GM23338 (cell line): Measurements from ENCODE around the gene ROBO1. TPM values are rescaled to one million over a fixed set of nuclear protein-coding genes. Genes with fewer than 3 reads are reported as not detected.

Experiments used
- ATAC-seq: fragments of 200-7000 bp; cut with Tn5 transposase; 3 replicates; pipeline ENCODE4 v1.9.1; 2020
- DNase-seq: peaks from one replicate; pipeline ENCODE4 v3.0.0-alpha.2; 2015; ENCODE audit warnings: low spot score
- H2AFZ ChIP-seq: fragments of 200-600 bp; sonication (generic); 2 replicates; pipeline ENCODE4 v1.8.0; 2016; ENCODE audit warnings: antibody characterized with exemption, mild to moderate bottlenecking, moderate library complexity
- H3F3A ChIP-seq: fragments of 200-600 bp; sonication (generic); replicated peaks from 2 replicates; pipeline ENCODE4 v1.8.0; 2017; ENCODE audit warnings: antibody characterized with exemption, mixed run types, low read depth
- H3K27ac ChIP-seq: fragments of 200-600 bp; sonication (generic); 2 replicates; pipeline ENCODE4 v1.6.1; 2016; ENCODE audit warnings: low read depth
- H3K27me3 ChIP-seq: fragments of 200-600 bp; sonication (generic); 2 replicates; pipeline ENCODE4 v1.8.0; 2016; ENCODE audit warnings: mild to moderate bottlenecking, mixed run types, moderate library complexity; ENCODE audit not compliant: insufficient read depth
- H3K36me3 ChIP-seq: fragments of 200-600 bp; sonication (generic); 2 replicates; pipeline ENCODE4 v1.8.0; 2016; ENCODE audit warnings: mild to moderate bottlenecking; ENCODE audit not compliant: insufficient read depth
- H3K4me1 ChIP-seq: fragments of 200-600 bp; sonication (generic); 2 replicates; pipeline ENCODE4 v1.8.0; 2016; ENCODE audit warnings: mild to moderate bottlenecking, moderate library complexity; ENCODE audit not compliant: insufficient read depth
- H3K4me2 ChIP-seq: fragments of 200-600 bp; sonication (generic); 2 replicates; pipeline ENCODE4 v1.7.1; 2017; ENCODE audit warnings: mixed run types
- H3K4me3 ChIP-seq: fragments of 200-600 bp; sonication (generic); 2 replicates; pipeline ENCODE4 v1.6.1; 2016; ENCODE audit warnings: mixed run types
- H3K79me2 ChIP-seq: fragments of 200-600 bp; sonication (generic); replicated peaks from 2 replicates; pipeline ENCODE4 v1.8.0; 2017; ENCODE audit warnings: mild to moderate bottlenecking; ENCODE audit not compliant: insufficient read depth
- H3K9me2 ChIP-seq: fragments of 200-600 bp; sonication (generic); 2 replicates; pipeline ENCODE4 v1.8.0; 2017; ENCODE audit not compliant: insufficient read depth
- H4K20me1 ChIP-seq: fragments of 200-600 bp; sonication (generic); replicated peaks from 2 replicates; pipeline ENCODE4 v1.8.0; 2017; ENCODE audit warnings: mild to moderate bottlenecking; ENCODE audit not compliant: insufficient read depth
- H3K27ac Mint-ChIP-seq: 2 replicates; pipeline ENCODE4 v1.8.0; 2020; ENCODE audit warnings: inconsistent platforms, mild to moderate bottlenecking, moderate library complexity, mixed read lengths
- H3K27me3 Mint-ChIP-seq: 3 replicates; pipeline ENCODE4 v1.8.0; 2022; ENCODE audit warnings: low read depth, mild to moderate bottlenecking, moderate library complexity, mixed read lengths, inconsistent platforms; ENCODE audit not compliant: insufficient read depth, poor library complexity
- H3K36me3 Mint-ChIP-seq: 3 replicates; pipeline ENCODE4 v1.8.0; 2021; ENCODE audit warnings: low read depth, mild to moderate bottlenecking, inconsistent platforms, moderate library complexity, mixed read lengths
- H3K4me1 Mint-ChIP-seq: 3 replicates; pipeline ENCODE4 v1.8.0; 2020; ENCODE audit warnings: mild to moderate bottlenecking, inconsistent platforms, mixed read lengths
- H3K4me3 Mint-ChIP-seq: 3 replicates; pipeline ENCODE4 v1.8.0; 2021; ENCODE audit warnings: moderate library complexity, mild to moderate bottlenecking, inconsistent platforms, mixed read lengths
- H3K9me3 Mint-ChIP-seq: 3 replicates; pipeline ENCODE4 v1.8.0; 2020; ENCODE audit warnings: moderate library complexity, mild to moderate bottlenecking, inconsistent platforms, mixed read lengths
- CREB1 ChIP-seq: fragments of 250-450 bp; sonication (Bioruptor Pico); IDR thresholded peaks from 2 replicates; pipeline ENCODE4 v1.5.0; 2020; ENCODE audit warnings: low read depth, mild to moderate bottlenecking, moderate library complexity
- EZH2 ChIP-seq: fragments of 200-600 bp; sonication (generic); IDR thresholded peaks from one replicate; pipeline ENCODE4 v1.8.0; 2017; ENCODE audit warnings: antibody characterized with exemption, mild to moderate bottlenecking, low read depth; ENCODE audit not compliant: unreplicated experiment
- EZH2phosphoT487 ChIP-seq: fragments of 200-600 bp; sonication (generic); IDR thresholded peaks from one replicate; pipeline ENCODE4 v1.8.1; 2018; ENCODE audit warnings: antibody characterized with exemption; ENCODE audit not compliant: unreplicated experiment
- JUNB ChIP-seq: IDR thresholded peaks from one replicate; pipeline ENCODE4 v1.6.1; 2016; ENCODE audit warnings: antibody characterized with exemption; ENCODE audit not compliant: unreplicated experiment
- NANOG ChIP-seq: IDR thresholded peaks from 2 replicates; pipeline ENCODE4 v1.6.1; 2016; ENCODE audit warnings: antibody characterized with exemption, borderline replicate concordance
- POLR2AphosphoS5 ChIP-seq: IDR thresholded peaks from 2 replicates; pipeline ENCODE4 v1.6.1; 2016; ENCODE audit warnings: antibody characterized with exemption, low read depth
- STAT1 ChIP-seq: IDR thresholded peaks from one replicate; pipeline ENCODE4 v1.6.1; 2016; ENCODE audit warnings: antibody characterized with exemption; ENCODE audit not compliant: unreplicated experiment
- ZNF114 ChIP-seq: fragments of 250-450 bp; sonication (Bioruptor Pico); IDR thresholded peaks from 2 replicates; pipeline ENCODE4 v1.5.0; 2020; ENCODE audit warnings: mild to moderate bottlenecking, moderate library complexity
- ZNF331 ChIP-seq: fragments of 250-450 bp; sonication (Bioruptor Pico); IDR thresholded peaks from 2 replicates; pipeline ENCODE4 v1.5.0; 2020; ENCODE audit warnings: low read depth, mild to moderate bottlenecking, moderate library complexity
- polyA plus RNA-seq: library from polyadenylated mRNA; unstranded; fragments of >200 nt; fragmentation: Nextera tagmentation; extraction: Ambion mirVana; gene quantifications from 2 replicates; pipeline ENCODE4 v1.2.1, GENCODE V29; 2016
- total RNA-seq: library from RNA; depleted of rRNA; stranded (reverse); fragments of >200 nt; shearing (Covaris generic); gene quantifications from 2 replicates; pipeline ENCODE4 v1.2.3, GENCODE V29; 2014
- TF ChIP-seq, protein P1 (sequence below), 2 experiments: fragments of 200-600 bp in 1 of 2; sonication (generic) in 1 of 2; conservative IDR thresholded peaks; 2 replicates each; pipeline versions ENCODE4 v1.5.1 to v1.6.1; 2016 to 2017; ENCODE audit warnings: antibody characterized with exemption in 2 of 2, low read depth in 2 of 2, mild to moderate bottlenecking in 2 of 2, moderate library complexity in 1 of 2
- TF ChIP-seq, protein P2 (sequence below): fragments of 250-450 bp; sonication (Bioruptor Pico); IDR thresholded peaks from 2 replicates; pipeline ENCODE4 v1.5.0; 2020; ENCODE audit warnings: mild to moderate bottlenecking, moderate library complexity
- TF ChIP-seq, protein P3 (sequence below): IDR thresholded peaks from 2 replicates; pipeline ENCODE4 v1.6.1; 2016; ENCODE audit warnings: antibody characterized with exemption
- TF ChIP-seq, protein P4 (sequence below): IDR thresholded peaks from one replicate; pipeline ENCODE4 v1.6.1; 2018; ENCODE audit warnings: antibody characterized with exemption; ENCODE audit not compliant: unreplicated experiment

ROBO1 gene
- total and polyA plus RNA-seq, 2 experiments from 2014 or later, result 19.2 to 78.3 TPM

DNA sequence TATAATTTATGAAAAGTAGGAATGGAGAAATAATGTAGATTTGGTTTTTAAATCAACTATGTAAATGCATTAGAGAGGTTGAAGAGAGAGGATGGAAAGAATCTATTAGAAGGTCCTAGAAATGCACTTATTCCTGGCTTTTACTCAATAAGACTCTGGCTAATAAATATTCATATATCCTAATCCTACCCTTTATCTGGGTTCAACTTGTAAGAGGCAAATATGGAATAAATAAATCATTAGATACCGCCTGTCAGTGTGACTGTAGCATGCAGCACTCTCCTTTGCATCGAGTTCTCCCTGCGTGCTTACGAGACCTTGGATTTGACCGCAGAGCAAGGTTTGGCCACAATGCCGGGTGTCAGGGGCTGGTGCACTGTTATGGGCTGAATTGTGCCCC lies 1156.5 kb downstream of the ROBO1 start:
- DNase-seq (no peak), ATAC-seq (no peak)
- no peaks in the 10 kb centered on the region for H3K9me2 ChIP-seq
- H3K79me2 ChIP-seq, result no peaks in the 10 kb centered on the region
- no peaks in the 10 kb centered on the region for H3F3A ChIP-seq
- TF ChIP-seq ZNF331 (CRISPR knock-in tag), result no peak
- TF ChIP-seq ZNF114, result no peak
- TF ChIP-seq NANOG, result no peak
- TF ChIP-seq EZH2phosphoT487, result no peak
- TF ChIP-seq CREB1 (CRISPR knock-in tag), result no peak
- no peak for TF ChIP-seq POLR2AphosphoS5
- TF ChIP-seq, protein P1, sequence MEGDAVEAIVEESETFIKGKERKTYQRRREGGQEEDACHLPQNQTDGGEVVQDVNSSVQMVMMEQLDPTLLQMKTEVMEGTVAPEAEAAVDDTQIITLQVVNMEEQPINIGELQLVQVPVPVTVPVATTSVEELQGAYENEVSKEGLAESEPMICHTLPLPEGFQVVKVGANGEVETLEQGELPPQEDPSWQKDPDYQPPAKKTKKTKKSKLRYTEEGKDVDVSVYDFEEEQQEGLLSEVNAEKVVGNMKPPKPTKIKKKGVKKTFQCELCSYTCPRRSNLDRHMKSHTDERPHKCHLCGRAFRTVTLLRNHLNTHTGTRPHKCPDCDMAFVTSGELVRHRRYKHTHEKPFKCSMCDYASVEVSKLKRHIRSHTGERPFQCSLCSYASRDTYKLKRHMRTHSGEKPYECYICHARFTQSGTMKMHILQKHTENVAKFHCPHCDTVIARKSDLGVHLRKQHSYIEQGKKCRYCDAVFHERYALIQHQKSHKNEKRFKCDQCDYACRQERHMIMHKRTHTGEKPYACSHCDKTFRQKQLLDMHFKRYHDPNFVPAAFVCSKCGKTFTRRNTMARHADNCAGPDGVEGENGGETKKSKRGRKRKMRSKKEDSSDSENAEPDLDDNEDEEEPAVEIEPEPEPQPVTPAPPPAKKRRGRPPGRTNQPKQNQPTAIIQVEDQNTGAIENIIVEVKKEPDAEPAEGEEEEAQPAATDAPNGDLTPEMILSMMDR (conservative IDR thresholded peaks at IDR 0.05; ENCODE audit: low read depth in 2 of 2), result no peak
- no peak for TF ChIP-seq EZH2
- TF ChIP-seq, protein P2, sequence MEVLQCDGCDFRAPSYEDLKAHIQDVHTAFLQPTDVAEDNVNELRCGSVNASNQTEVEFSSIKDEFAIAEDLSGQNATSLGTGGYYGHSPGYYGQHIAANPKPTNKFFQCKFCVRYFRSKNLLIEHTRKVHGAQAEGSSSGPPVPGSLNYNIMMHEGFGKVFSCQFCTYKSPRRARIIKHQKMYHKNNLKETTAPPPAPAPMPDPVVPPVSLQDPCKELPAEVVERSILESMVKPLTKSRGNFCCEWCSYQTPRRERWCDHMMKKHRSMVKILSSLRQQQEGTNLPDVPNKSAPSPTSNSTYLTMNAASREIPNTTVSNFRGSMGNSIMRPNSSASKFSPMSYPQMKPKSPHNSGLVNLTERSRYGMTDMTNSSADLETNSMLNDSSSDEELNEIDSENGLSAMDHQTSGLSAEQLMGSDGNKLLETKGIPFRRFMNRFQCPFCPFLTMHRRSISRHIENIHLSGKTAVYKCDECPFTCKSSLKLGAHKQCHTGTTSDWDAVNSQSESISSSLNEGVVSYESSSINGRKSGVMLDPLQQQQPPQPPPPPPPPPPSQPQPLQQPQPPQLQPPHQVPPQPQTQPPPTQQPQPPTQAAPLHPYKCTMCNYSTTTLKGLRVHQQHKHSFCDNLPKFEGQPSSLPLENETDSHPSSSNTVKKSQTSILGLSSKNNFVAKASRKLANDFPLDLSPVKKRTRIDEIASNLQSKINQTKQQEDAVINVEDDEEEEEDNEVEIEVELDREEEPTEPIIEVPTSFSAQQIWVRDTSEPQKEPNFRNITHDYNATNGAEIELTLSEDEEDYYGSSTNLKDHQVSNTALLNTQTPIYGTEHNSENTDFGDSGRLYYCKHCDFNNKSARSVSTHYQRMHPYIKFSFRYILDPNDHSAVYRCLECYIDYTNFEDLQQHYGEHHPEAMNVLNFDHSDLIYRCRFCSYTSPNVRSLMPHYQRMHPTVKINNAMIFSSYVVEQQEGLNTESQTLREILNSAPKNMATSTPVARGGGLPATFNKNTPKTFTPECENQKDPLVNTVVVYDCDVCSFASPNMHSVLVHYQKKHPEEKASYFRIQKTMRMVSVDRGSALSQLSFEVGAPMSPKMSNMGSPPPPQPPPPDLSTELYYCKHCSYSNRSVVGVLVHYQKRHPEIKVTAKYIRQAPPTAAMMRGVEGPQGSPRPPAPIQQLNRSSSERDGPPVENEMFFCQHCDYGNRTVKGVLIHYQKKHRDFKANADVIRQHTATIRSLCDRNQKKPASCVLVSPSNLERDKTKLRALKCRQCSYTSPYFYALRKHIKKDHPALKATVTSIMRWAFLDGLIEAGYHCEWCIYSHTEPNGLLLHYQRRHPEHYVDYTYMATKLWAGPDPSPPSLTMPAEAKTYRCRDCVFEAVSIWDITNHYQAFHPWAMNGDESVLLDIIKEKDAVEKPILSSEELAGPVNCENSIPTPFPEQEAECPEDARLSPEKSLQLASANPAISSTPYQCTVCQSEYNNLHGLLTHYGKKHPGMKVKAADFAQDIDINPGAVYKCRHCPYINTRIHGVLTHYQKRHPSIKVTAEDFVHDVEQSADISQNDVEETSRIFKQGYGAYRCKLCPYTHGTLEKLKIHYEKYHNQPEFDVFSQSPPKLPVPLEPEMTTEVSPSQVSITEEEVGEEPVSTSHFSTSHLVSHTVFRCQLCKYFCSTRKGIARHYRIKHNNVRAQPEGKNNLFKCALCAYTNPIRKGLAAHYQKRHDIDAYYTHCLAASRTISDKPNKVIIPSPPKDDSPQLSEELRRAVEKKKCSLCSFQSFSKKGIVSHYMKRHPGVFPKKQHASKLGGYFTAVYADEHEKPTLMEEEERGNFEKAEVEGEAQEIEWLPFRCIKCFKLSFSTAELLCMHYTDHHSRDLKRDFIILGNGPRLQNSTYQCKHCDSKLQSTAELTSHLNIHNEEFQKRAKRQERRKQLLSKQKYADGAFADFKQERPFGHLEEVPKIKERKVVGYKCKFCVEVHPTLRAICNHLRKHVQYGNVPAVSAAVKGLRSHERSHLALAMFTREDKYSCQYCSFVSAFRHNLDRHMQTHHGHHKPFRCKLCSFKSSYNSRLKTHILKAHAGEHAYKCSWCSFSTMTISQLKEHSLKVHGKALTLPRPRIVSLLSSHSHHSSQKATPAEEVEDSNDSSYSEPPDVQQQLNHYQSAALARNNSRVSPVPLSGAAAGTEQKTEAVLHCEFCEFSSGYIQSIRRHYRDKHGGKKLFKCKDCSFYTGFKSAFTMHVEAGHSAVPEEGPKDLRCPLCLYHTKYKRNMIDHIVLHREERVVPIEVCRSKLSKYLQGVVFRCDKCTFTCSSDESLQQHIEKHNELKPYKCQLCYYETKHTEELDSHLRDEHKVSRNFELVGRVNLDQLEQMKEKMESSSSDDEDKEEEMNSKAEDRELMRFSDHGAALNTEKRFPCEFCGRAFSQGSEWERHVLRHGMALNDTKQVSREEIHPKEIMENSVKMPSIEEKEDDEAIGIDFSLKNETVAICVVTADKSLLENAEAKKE (CRISPR knock-in tag), result no peak
- TF ChIP-seq JUNB, result no peak
- TF ChIP-seq, protein P3, sequence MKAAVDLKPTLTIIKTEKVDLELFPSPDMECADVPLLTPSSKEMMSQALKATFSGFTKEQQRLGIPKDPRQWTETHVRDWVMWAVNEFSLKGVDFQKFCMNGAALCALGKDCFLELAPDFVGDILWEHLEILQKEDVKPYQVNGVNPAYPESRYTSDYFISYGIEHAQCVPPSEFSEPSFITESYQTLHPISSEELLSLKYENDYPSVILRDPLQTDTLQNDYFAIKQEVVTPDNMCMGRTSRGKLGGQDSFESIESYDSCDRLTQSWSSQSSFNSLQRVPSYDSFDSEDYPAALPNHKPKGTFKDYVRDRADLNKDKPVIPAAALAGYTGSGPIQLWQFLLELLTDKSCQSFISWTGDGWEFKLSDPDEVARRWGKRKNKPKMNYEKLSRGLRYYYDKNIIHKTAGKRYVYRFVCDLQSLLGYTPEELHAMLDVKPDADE, result no peak
- TF ChIP-seq, protein P4, sequence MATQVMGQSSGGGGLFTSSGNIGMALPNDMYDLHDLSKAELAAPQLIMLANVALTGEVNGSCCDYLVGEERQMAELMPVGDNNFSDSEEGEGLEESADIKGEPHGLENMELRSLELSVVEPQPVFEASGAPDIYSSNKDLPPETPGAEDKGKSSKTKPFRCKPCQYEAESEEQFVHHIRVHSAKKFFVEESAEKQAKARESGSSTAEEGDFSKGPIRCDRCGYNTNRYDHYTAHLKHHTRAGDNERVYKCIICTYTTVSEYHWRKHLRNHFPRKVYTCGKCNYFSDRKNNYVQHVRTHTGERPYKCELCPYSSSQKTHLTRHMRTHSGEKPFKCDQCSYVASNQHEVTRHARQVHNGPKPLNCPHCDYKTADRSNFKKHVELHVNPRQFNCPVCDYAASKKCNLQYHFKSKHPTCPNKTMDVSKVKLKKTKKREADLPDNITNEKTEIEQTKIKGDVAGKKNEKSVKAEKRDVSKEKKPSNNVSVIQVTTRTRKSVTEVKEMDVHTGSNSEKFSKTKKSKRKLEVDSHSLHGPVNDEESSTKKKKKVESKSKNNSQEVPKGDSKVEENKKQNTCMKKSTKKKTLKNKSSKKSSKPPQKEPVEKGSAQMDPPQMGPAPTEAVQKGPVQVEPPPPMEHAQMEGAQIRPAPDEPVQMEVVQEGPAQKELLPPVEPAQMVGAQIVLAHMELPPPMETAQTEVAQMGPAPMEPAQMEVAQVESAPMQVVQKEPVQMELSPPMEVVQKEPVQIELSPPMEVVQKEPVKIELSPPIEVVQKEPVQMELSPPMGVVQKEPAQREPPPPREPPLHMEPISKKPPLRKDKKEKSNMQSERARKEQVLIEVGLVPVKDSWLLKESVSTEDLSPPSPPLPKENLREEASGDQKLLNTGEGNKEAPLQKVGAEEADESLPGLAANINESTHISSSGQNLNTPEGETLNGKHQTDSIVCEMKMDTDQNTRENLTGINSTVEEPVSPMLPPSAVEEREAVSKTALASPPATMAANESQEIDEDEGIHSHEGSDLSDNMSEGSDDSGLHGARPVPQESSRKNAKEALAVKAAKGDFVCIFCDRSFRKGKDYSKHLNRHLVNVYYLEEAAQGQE, result no peak
- no peak for TF ChIP-seq STAT1
- H3K27ac ChIP-seq, result no peak overlapping the region
- Mint-ChIP-seq H3K36me3 (peaks cover 20% of the 10 kb centered on the region), H3K9me3 (no peaks in the 10 kb centered on the region), H3K27me3 (no peaks in the 10 kb centered on the region), H3K4me3 (no peak overlapping the region), H3K27ac (no peak overlapping the region), H3K4me1 (no peaks in the 10 kb centered on the region)
- no peak overlapping the region for H2AFZ ChIP-seq
- no peaks in the 10 kb centered on the region for H3K27me3 ChIP-seq
- H4K20me1 ChIP-seq, result no peaks in the 10 kb centered on the region
- no peaks in the 10 kb centered on the region for H3K4me1 ChIP-seq
- H3K4me3 ChIP-seq, result no peak overlapping the region
- H3K4me2 ChIP-seq, result no peak overlapping the region
- H3K36me3 ChIP-seq, result no peaks in the 10 kb centered on the region
